Muscle of arm (tissue), 14 donors: ENCODE data around the gene CRHR2. TPM values are rescaled to one million over a fixed set of nuclear protein-coding genes. Genes with fewer than 3 reads are reported as not detected.
"Not testable (repeated sequence)": the region's sequence is repeated elsewhere in the genome, so short reads cannot be mapped to it uniquely, and the experiment has no call there.

Experiments
- DNase-seq: peaks from one replicate; pipeline ENCODE4 v3.0.0-alpha.2; 2013
- long read RNA-seq, 11 donors: transcript quantifications; one replicate each; lab custom pipeline, GENCODE V29; 2026
- polyA plus RNA-seq, 12 donors: library from polyadenylated mRNA; unstranded; fragments of 120-200 nt; gene quantifications; one replicate each; pipeline ENCODE4 v1.2.1, GENCODE V29; 2013; ENCODE audit not compliant: insufficient read length in 12 of 12

CRHR2 gene
- 1 to 10 TPM in 10 of 12 donors, under 1 TPM in 1, not detected in 1; 0.97 to 8.0 (median 3.3) TPM for polyA plus RNA-seq
- long read RNA-seq, donor 1: 0 reads
- long read RNA-seq, donor 2, partial matches to known transcripts: 0 of 8 reads
- long read RNA-seq, donor 2, other reads (novel, unspliced or antisense): 8 of 8 reads
- long read RNA-seq, donor 3, partial matches to known transcripts: 6 of 6 reads
- long read RNA-seq, donor 3, other reads (novel, unspliced or antisense): 0 of 6 reads
- long read RNA-seq, donor 4: 0 reads
- long read RNA-seq, donor 5, partial matches to known transcripts: 6 of 7 reads
- long read RNA-seq, donor 5, other reads (novel, unspliced or antisense): 0 of 7 reads
- long read RNA-seq, donor 6: 0 reads
- long read RNA-seq, donor 7: 0 reads
- long read RNA-seq, donor 8, partial matches to known transcripts: 6 of 7 reads
- long read RNA-seq, donor 8, other reads (novel, unspliced or antisense): 0 of 7 reads
- long read RNA-seq, donor 9: 0 reads
- long read RNA-seq, donor 10, partial matches to known transcripts: 15 of 15 reads
- long read RNA-seq, donor 10, other reads (novel, unspliced or antisense): 0 of 15 reads
- long read RNA-seq, donor 11: 0 reads

DNA sequence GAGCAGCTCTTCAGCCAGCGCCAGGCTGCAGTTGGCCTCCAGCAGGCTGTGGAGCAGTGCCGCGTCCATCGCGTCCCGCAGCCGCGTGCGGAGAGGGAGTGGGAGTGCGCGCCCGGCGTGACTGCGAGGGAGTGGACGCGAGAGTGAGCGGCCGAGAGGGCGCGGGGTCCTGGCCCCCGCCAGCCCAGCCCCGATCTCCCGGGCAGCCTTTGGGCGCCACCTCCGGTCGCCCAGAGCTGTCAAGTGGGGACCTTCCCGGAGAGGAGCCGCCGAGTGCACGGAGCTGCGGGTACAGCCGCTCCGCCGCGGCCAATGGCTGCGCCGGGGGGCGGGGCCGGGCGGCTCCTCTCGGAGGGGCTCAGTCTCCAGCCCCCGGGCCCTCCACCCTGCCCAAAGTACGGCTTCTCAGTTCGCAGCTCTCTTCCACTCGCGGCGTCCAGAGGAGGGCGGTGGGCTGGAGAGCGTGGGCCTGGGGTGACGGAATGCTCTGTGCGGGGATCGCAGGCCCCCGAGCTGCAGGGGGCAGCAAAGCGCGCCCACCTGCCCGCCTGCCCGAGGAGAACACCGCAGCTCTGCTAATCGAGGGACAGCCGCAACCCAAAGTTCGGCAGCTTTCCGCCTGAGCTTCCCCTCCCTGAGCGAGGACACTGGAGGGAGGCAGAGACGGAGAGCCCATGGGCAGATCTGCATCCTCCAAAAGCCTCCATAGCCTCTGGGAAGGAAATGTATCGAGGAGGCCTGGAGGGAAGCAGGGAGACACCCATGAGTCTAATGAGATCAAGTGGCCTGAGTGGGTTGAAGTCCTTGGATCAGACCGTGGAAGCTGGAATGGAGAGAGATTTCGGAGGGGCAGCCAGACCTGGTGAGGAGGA lies at the start of gene CRHR2:
Gene CRHR2 (minus strand): TSS at position 245 of the 872 bp plus-strand sequence. CDS start 176 bp downstream, at position 69.
- peak; percentile 12 for DNase-seq

DNA sequence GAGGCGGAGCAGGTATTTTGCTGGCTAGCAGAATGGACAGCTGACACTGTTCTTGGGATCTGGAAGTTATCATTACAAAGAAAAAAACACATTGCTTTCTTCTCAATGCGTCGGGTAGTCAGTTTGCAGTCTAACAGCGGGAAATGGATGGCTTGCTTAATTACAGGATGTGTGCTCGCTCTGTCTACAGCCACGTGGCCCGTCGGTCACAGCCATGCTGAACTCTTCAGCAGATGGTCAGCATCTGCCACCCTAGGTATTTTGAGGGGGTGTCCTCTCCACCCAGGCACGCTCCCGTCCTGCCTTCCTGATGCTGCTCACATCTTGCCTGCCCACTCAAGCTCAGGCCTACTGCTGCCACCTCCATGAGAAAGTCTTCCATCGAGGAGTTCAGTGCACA lies 49.3 kb upstream of the CRHR2 start:
- no peak for DNase-seq

GRCh38 chr7:30730996-30731395 lies 48.7 kb upstream of the CRHR2 start:
- DNase-seq: no peak

DNA sequence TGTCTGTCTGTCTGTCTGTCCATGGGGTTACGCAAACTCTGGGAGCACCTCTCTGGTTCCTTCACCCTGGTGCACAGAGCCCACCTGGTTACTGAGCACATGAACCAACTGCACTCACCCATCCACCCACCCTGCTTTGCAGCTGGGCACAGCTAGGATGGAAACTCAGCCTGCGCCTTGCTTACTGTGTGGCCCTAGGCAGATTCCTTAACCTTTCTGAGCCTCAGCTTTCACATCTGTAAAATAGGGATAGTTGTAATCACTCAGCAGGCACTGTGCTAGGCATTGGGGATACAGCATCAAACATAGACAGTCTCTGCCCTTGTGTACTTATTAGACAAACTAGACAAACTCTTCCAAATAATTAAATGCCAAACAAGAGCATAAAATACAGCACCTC lies 47.8 kb upstream of the CRHR2 start:
- DNase-seq: no peak

DNA sequence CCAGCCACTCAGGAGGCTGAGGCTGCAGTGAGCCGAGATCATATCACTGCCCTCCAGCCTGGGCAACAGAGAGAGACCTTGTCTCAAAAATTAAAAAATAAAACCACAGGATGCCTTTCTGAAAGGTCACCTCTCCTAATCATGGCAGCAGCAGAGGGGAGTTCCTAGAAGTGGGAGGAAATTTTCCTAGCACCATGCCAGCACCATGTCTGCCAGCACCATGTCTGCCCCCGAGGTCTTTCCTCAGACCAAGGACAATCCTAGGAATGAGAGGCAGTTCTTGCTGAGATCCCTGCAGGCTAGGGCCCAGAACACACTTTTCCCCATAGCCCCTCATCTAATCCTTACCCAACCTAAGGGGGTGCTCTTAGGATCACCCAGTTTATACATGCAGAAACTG lies 47.4 kb upstream of the CRHR2 start:
- DNase-seq: no peak

GRCh38 chr7:30728591-30729100 lies 46.4 kb upstream of the CRHR2 start:
- no peak for DNase-seq

DNA sequence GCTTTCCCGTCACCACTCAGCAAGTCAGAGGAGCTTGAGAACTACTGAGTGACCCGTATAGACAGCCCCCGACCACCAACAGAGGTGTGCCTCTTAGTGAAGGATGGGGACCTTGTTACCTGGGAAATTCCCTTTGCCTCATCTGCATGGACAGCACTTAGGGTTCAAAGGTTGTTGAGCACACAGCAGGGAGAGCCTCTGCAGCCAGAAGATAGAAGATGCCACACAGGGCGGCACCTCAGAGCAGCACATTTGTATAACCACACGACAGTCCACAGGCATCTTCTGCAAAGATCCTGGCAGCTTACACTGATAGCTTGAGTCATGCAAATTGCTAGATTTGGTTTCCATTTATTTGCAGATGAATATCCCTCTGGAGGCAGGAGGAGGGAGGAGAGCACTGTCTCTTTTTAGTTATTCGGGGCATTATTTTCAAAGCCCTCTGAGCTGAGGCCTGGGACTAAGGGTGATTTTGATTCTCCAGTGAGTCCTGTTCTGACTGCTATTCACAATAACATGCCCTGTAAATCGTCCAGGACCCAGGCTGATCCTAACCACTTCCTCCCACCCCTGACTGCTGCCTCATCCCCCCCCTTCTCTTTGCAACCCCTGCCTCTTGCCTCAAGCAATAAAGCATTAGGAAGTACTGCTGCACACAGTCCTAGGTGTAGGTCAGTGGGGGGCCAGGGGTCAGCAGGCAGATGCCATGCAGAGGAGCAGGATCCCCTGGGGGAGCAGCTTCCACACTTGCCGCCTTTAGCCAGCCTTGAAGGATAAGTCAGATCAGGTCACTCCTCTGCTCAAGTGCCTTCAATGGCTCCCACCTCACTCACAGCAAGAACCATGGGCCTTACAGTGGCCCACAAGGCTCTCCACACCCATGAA lies 45.0 kb upstream of the CRHR2 start:
- DNase-seq: no peak

- no peak for DNase-seq
Measured at GRCh38 chr7:30726296-30727006, 44.2 kb upstream of the CRHR2 start.

- DNase-seq: no peak
Measured at GRCh38 chr7:30723776-30724175, 41.5 kb upstream of the CRHR2 start.

GRCh38 chr7:30722671-30723070 lies 40.4 kb upstream of the CRHR2 start:
- no peak for DNase-seq

DNA sequence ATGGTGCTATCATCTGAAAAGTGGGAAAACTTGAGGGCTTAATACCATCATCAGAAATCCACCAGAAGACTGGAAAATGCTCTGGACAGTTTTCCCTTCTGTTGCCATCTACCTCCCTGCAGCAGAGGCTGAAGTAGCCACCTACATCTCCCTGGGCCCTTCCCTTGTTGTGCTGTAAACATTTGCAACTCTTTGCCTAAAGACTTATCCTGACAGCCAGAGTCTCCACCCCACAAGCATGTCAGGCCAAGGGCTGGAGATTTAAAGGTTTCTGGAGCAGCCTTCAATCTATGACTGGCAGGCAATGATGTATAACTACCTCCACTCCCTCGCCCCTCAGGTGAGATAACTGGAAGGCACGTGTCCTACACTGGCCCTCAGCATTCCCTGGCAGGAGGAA lies 39.9 kb upstream of the CRHR2 start:
- DNase-seq: no peak

GRCh38 chr7:30721211-30721610 lies 39.0 kb upstream of the CRHR2 start:
- no peak for DNase-seq

- DNase-seq: not testable (repeated sequence)
Measured at GRCh38 chr7:30719434-30719833, 37.2 kb upstream of the CRHR2 start.

GRCh38 chr7:30717181-30717580 lies 34.9 kb upstream of the CRHR2 start:
- DNase-seq: no peak

DNA sequence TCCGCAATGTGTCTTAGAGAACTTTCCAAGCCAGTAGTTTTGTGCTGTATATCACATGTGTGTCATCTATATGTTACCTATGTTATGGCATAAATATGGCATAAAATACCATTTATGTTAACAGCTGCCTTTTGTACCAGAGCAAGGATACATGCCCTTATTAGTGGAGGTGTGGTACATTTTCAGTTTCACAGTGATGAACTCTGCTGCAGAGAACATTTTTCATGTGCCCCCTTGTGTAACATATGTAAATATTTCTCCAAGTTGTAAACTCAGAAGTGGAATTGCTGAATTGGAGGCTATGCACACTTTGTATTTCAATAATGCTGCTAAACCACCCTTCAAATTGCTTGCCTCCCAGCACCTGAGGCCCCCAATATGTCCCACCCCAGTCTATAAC lies 31.9 kb upstream of the CRHR2 start:
- no peak for DNase-seq

- no peak for DNase-seq
Measured at GRCh38 chr7:30713392-30713791, 31.1 kb upstream of the CRHR2 start.

DNA sequence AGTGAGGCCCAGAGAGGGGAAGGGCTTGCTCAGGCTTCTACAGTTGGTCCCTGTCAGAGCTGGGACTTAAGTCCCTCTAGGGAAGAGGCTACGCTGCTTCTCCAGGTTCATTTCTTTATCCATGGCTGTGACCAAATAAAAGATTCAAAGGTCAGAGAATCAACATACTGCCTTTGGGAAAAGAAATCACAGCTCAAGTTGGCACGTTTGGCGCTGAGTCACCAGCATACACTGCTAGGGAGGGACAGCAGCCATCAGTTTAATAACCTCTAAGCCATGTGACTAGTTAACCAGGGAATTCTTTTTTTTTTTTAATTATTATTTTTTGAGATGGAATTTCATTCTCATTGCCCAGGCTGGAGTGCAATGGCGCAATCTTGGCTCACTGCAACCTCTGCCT lies 28.4 kb upstream of the CRHR2 start:
- DNase-seq: no peak

GRCh38 chr7:30709549-30709948 lies 27.3 kb upstream of the CRHR2 start:
- no peak for DNase-seq

DNA sequence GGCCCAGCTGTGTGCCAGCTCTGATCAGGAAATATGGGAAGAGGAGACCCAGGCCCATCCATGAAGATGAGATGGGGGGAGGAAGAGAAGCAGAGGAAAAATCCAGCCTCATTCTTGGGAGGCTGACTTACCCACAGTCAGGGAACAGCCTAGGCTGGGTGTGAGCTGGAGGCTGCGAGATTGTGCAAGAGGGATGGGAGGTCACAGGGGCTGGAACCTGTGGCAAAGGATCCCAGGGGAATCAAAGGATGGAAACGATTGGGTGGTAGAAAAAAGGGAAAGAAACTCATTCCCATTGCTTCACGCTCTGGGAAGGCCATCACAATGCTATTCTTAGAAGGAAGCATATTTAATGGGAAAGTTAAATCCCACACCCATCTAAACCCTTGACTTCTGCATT lies 26.7 kb upstream of the CRHR2 start:
- no peak for DNase-seq

DNA sequence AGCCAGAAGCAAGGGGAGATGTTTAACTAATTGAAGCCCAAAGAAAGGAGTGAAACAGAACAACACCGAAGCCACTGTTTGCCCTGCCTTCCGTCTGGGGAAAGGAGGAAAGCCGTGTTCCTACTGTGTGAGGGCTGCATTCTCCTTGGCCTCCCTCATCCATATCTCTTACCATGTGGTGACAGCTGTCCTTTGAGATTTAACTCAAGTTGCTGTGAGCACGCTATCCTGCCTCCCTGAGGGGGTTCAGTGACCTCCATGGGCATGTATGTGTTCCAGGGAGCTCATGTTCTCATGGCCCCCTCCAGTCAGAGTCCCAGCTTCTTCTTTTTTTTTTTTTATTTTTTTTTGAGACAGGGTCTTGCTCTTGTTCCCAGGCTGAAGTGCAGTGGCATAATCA lies 26.2 kb upstream of the CRHR2 start:
- no peak for DNase-seq
